OCI-LY3 (cell line): ENCODE data around the gene TCP11.

Experiments
- H2AFZ ChIP-seq: fragments of 200-600, 300-600 bp; shearing (Covaris generic); 2 replicates; pipeline ENCODE4 v1.6.0; 2014; ENCODE audit warnings: antibody characterized with exemption, low read depth, low read length
- H3K27ac ChIP-seq: fragments of 200-600, 300-600 bp; sonication (generic); 2 replicates; pipeline ENCODE4 v1.5.1; 2014; ENCODE audit warnings: mild to moderate bottlenecking, low read length, moderate library complexity, mixed read lengths
- H3K27me3 ChIP-seq: fragments of 200-600, 300-600 bp; sonication (generic); 2 replicates; pipeline ENCODE4 v1.6.1; 2014; ENCODE audit warnings: low read depth, low read length, mixed read lengths
- H3K36me3 ChIP-seq: fragments of 200-600, 300-600 bp; sonication (generic); replicated peaks from 2 replicates; pipeline ENCODE3; 2014; ENCODE audit warnings: low read depth, low read length, mixed read lengths
- H3K4me1 ChIP-seq: fragments of 300-600, 200-600 bp; sonication (generic); 2 replicates; pipeline ENCODE4 v1.6.1; 2014; ENCODE audit warnings: low read length, mixed read lengths
- H3K4me2 ChIP-seq: fragments of 200-600, 300-600 bp; sonication (generic); 2 replicates; pipeline ENCODE4 v1.6.1; 2014; ENCODE audit warnings: low read length, mixed read lengths
- H3K4me3 ChIP-seq: fragments of 300-600, 200-600 bp; sonication (generic); 2 replicates; pipeline ENCODE4 v1.5.1; 2014; ENCODE audit warnings: antibody characterized with exemption, mild to moderate bottlenecking, low read length, moderate library complexity
- H3K79me2 ChIP-seq: fragments of 300-600, 200-600 bp; shearing (Covaris generic); 2 replicates; pipeline ENCODE4 v1.6.1; 2014; ENCODE audit warnings: mild to moderate bottlenecking, low read length, mixed read lengths
- H3K9ac ChIP-seq: fragments of 300-600, 200-600 bp; shearing (Covaris generic); 2 replicates; pipeline ENCODE4 v1.6.0; 2014; ENCODE audit warnings: mild to moderate bottlenecking, low read length, moderate library complexity
- H3K9me3 ChIP-seq: fragments of 200-600, 300-600 bp; shearing (Covaris generic); 2 replicates; pipeline ENCODE4 v1.6.1; 2014; ENCODE audit warnings: low read length, mixed read lengths; ENCODE audit not compliant: insufficient read depth
- H4K20me1 ChIP-seq: fragments of 200-600, 300-600 bp; sonication (generic); 2 replicates; pipeline ENCODE4 v1.6.1; 2016; ENCODE audit warnings: low read length, mixed read lengths; ENCODE audit not compliant: insufficient read depth
- EZH2phosphoT487 ChIP-seq: fragments of 200-600 bp; shearing (Covaris generic); IDR thresholded peaks from 2 replicates; pipeline ENCODE4 v1.6.1; 2018; ENCODE audit warnings: antibody characterized with exemption, mixed run types, low read depth
- TF ChIP-seq, protein P1 (sequence below): fragments of 200-600, 300-600 bp; sonication (generic); IDR thresholded peaks from 2 replicates; pipeline ENCODE4 v1.5.1; 2014; ENCODE audit warnings: antibody characterized with exemption, low read length, low read depth

The TCP11 gene

DNA sequence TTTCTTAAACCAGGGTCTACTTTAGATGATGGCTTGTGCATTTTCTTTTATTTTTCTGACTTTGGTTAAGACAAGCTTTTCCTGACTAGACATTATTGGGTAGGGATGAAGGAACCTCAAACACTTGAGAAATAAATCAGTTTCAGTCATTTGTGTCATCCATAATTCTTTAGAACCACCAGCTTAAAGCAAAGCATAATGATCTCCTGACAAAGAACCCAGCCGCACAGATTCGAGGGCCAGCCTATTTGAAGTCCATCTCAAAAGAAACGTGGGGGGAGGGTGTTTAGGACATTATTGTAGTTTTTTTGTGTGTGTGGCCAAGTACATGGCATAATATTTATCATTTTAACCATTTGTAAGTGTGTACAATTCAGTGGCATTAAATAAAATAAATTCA, 6.3 kb upstream of the TCP11 start:
- Histone ChIP-seq H3K4me3 (no peak overlapping the region), H3K36me3 (no peaks in the 10 kb centered on the region), H3K4me2 (no peak overlapping the region), H4K20me1 (no peaks in the 10 kb centered on the region), H3K79me2 (no peaks in the 10 kb centered on the region), H2AFZ (no peak overlapping the region), H3K4me1 (peaks cover 14% of the 10 kb centered on the region), H3K27me3 (no peaks in the 10 kb centered on the region; the same call in 1 of the 2 replicates), H3K27ac (no peak overlapping the region), H3K9me3 (no peaks in the 10 kb centered on the region), H3K9ac (no peak overlapping the region)
- TF ChIP-seq EZH2phosphoT487 = no peak
- TF ChIP-seq, protein P1, sequence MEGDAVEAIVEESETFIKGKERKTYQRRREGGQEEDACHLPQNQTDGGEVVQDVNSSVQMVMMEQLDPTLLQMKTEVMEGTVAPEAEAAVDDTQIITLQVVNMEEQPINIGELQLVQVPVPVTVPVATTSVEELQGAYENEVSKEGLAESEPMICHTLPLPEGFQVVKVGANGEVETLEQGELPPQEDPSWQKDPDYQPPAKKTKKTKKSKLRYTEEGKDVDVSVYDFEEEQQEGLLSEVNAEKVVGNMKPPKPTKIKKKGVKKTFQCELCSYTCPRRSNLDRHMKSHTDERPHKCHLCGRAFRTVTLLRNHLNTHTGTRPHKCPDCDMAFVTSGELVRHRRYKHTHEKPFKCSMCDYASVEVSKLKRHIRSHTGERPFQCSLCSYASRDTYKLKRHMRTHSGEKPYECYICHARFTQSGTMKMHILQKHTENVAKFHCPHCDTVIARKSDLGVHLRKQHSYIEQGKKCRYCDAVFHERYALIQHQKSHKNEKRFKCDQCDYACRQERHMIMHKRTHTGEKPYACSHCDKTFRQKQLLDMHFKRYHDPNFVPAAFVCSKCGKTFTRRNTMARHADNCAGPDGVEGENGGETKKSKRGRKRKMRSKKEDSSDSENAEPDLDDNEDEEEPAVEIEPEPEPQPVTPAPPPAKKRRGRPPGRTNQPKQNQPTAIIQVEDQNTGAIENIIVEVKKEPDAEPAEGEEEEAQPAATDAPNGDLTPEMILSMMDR = no peak

GRCh38 chr6:35147026-35147425, 5.9 kb upstream of the TCP11 start:
- Histone ChIP-seq H2AFZ (no peak overlapping the region), H3K4me1 (peaks cover 14% of the 10 kb centered on the region), H3K79me2 (no peaks in the 10 kb centered on the region), H3K27me3 (no peaks in the 10 kb centered on the region; the same call in 1 of the 2 replicates), H3K36me3 (no peaks in the 10 kb centered on the region), H3K9me3 (no peaks in the 10 kb centered on the region), H3K4me3 (no peak overlapping the region), H3K27ac (no peak overlapping the region), H4K20me1 (no peaks in the 10 kb centered on the region), H3K4me2 (no peak overlapping the region), H3K9ac (no peak overlapping the region)
- TF ChIP-seq, protein P1 = no peak
- no peak for TF ChIP-seq EZH2phosphoT487

GRCh38 chr6:35146453-35146852, 5.3 kb upstream of the TCP11 start:
- Histone ChIP-seq H3K4me3 (no peak overlapping the region), H2AFZ (no peak overlapping the region), H3K4me2 (no peak overlapping the region), H3K36me3 (no peaks in the 10 kb centered on the region), H3K27me3 (no peaks in the 10 kb centered on the region; the same call in 1 of the 2 replicates), H3K9ac (no peak overlapping the region), H3K9me3 (no peaks in the 10 kb centered on the region), H3K27ac (no peak overlapping the region), H3K4me1 (peaks cover 14% of the 10 kb centered on the region), H4K20me1 (no peaks in the 10 kb centered on the region), H3K79me2 (no peaks in the 10 kb centered on the region)
- no peak for TF ChIP-seq EZH2phosphoT487
- TF ChIP-seq, protein P1 = peak; percentile 63

DNA sequence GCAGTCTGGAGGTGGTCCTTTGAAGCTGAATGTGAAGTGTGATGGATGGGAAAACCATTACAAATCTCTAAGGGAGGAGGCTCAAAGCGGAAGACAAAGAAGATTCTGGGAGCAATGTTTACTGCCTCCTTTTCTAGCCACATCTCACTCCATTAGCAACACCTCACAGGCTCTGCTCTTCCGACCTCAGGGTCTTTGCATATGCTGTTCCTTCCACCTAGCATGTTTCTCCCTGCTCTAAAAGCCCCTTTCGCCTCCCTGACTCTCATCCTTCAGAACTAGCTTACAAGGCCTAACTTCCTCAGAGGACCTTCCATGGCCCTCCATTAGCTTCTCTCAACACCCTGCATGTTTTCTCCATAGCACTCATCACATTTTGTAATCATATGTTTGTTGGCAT, 4.6 kb upstream of the TCP11 start:
- TF ChIP-seq EZH2phosphoT487 = no peak
- Histone ChIP-seq H3K36me3 (no peaks in the 10 kb centered on the region), H3K4me1 (peaks cover 14% of the 10 kb centered on the region), H3K4me3 (no peak overlapping the region), H3K9me3 (no peaks in the 10 kb centered on the region), H2AFZ (no peak overlapping the region), H3K27ac (no peak overlapping the region), H3K79me2 (no peaks in the 10 kb centered on the region), H3K9ac (no peak overlapping the region), H4K20me1 (no peaks in the 10 kb centered on the region), H3K4me2 (no peak overlapping the region), H3K27me3 (no peaks in the 10 kb centered on the region; the same call in 1 of the 2 replicates)
